Stimulated activated naive CD8-positive, alpha-beta T cell treated with anti-CD3 and anti-CD28 coated beads, Interleukin-15, amount 100 ng/mL, for 72 hours (primary cell): ENCODE data around the gene SMAD6.
"Not testable (repeated sequence)": the region's sequence is repeated elsewhere in the genome, so short reads cannot be mapped to it uniquely, and the experiment has no call there.

ENCODE experiments used
- ATAC-seq: fragments of 150-1000 bp; cut with Tn5 transposase; 2 replicates; pipeline ENCODE4 v1.10.0; 2021; ENCODE audit warnings: mild to moderate bottlenecking, moderate library complexity
- DNase-seq, 2 donors: peaks; one replicate each; pipeline ENCODE4 v3.0.0; 2021 to 2022
- H3K27ac Mint-ChIP-seq, 2 donors: one replicate each; pipeline ENCODE4 v1.8.0; 2022; ENCODE audit warnings: mild to moderate bottlenecking in 2 of 2, mixed read lengths in 2 of 2, moderate library complexity in 2 of 2
- H3K27me3 Mint-ChIP-seq: one replicate; pipeline ENCODE4 v1.8.0; 2022; ENCODE audit warnings: mixed read lengths
- H3K4me1 Mint-ChIP-seq: one replicate; pipeline ENCODE4 v1.8.0; 2022; ENCODE audit warnings: mild to moderate bottlenecking, mixed read lengths
- H3K4me3 Mint-ChIP-seq, 2 donors: one replicate each; pipeline ENCODE4 v1.8.0; 2022; ENCODE audit warnings: mild to moderate bottlenecking in 2 of 2, mixed read lengths in 2 of 2, moderate library complexity in 1 of 2
- H3K9me3 Mint-ChIP-seq, 2 donors: one replicate each; pipeline ENCODE4 v1.8.0; 2022; ENCODE audit warnings: mixed read lengths in 2 of 2

The SMAD6 gene

GRCh38 chr15:66747886-66748707, 46.1 kb downstream of the SMAD6 start:
- H3K4me3 Mint-ChIP-seq = no peak overlapping the region
- H3K9me3 Mint-ChIP-seq = no peaks in the 10 kb centered on the region
- no peak for DNase-seq
- H3K27me3 Mint-ChIP-seq = no peaks in the 10 kb centered on the region
- peaks cover 21% of the 10 kb centered on the region for H3K4me1 Mint-ChIP-seq
- ATAC-seq = no peak
- H3K27ac Mint-ChIP-seq = peak overlapping the region in 1 of 2 donors; percentile 60

- H3K27ac Mint-ChIP-seq = no peak overlapping the region
- no peaks in the 10 kb centered on the region for H3K9me3 Mint-ChIP-seq
- ATAC-seq (no peak), DNase-seq (no peak)
- peaks cover 26% of the 10 kb centered on the region for H3K4me1 Mint-ChIP-seq
- H3K27me3 Mint-ChIP-seq = no peaks in the 10 kb centered on the region
- H3K4me3 Mint-ChIP-seq = no peak overlapping the region
Observed at GRCh38 chr15:66748708-66749035, 46.6 kb downstream of the SMAD6 start.

GRCh38 chr15:66749841-66750575, 48.0 kb downstream of the SMAD6 start:
- Mint-ChIP-seq H3K4me3 (no peak overlapping the region), H3K4me1 (peaks cover 32% of the 10 kb centered on the region), H3K9me3 (peaks cover under 1 to 11% of the 10 kb centered on the region in 2 donors), H3K27me3 (peaks cover 1% of the 10 kb centered on the region), H3K27ac (no peak overlapping the region)
- ATAC-seq = no peak
- no peak for DNase-seq

GRCh38 chr15:66750609-66751008, 48.6 kb downstream of the SMAD6 start:
- DNase-seq (no peak), ATAC-seq (no peak)
- H3K27me3 Mint-ChIP-seq = peaks cover 6% of the 10 kb centered on the region
- H3K9me3 Mint-ChIP-seq = peaks cover 5 to 17% of the 10 kb centered on the region in 2 donors
- peaks cover 27% of the 10 kb centered on the region for H3K4me1 Mint-ChIP-seq
- H3K27ac Mint-ChIP-seq = no peak overlapping the region
- no peak overlapping the region for H3K4me3 Mint-ChIP-seq

GRCh38 chr15:66751579-66751978, 49.5 kb downstream of the SMAD6 start:
- DNase-seq = no peak
- Mint-ChIP-seq H3K9me3 (peaks cover 5 to 17% of the 10 kb centered on the region in 2 donors), H3K27me3 (peaks cover 6% of the 10 kb centered on the region), H3K4me1 (peaks cover 27% of the 10 kb centered on the region), H3K27ac (no peak overlapping the region), H3K4me3 (no peak overlapping the region)
- peak; percentile 57 for ATAC-seq

GRCh38 chr15:66752078-66752477, 50.0 kb downstream of the SMAD6 start:
- Mint-ChIP-seq H3K4me1 (peaks cover 27% of the 10 kb centered on the region), H3K27me3 (peaks cover 6% of the 10 kb centered on the region), H3K27ac (peak overlapping the region in 1 of 2 donors; percentile 61), H3K4me3 (no peak overlapping the region), H3K9me3 (peaks cover 5 to 17% of the 10 kb centered on the region in 2 donors)
- ATAC-seq (no peak), DNase-seq (no peak)

GRCh38 chr15:66753687-66754377, 51.8 kb downstream of the SMAD6 start:
- H3K27me3 Mint-ChIP-seq = peaks cover 6% of the 10 kb centered on the region
- no peak overlapping the region for H3K4me3 Mint-ChIP-seq
- no peak overlapping the region for H3K27ac Mint-ChIP-seq
- peaks cover 27% of the 10 kb centered on the region for H3K4me1 Mint-ChIP-seq
- no peak for ATAC-seq
- no peak for DNase-seq
- peaks cover 5 to 17% of the 10 kb centered on the region in 2 donors for H3K9me3 Mint-ChIP-seq

- Mint-ChIP-seq H3K27ac (no peak overlapping the region), H3K9me3 (peaks cover 5 to 17% of the 10 kb centered on the region in 2 donors), H3K27me3 (peaks cover 6% of the 10 kb centered on the region), H3K4me1 (peaks cover 27% of the 10 kb centered on the region), H3K4me3 (no peak overlapping the region)
- no peak for ATAC-seq
- no peak for DNase-seq
Observed at GRCh38 chr15:66754789-66755188, 52.8 kb downstream of the SMAD6 start.

GRCh38 chr15:66755298-66756068, 53.4 kb downstream of the SMAD6 start:
- Mint-ChIP-seq H3K27me3 (peaks cover 11% of the 10 kb centered on the region), H3K4me3 (no peak overlapping the region), H3K4me1 (peaks cover 27% of the 10 kb centered on the region), H3K27ac (no peak overlapping the region), H3K9me3 (peaks cover 5 to 17% of the 10 kb centered on the region in 2 donors)
- ATAC-seq = no peak
- DNase-seq = no peak

GRCh38 chr15:66756295-66756694, 54.3 kb downstream of the SMAD6 start:
- H3K27me3 Mint-ChIP-seq = peaks cover 19% of the 10 kb centered on the region
- H3K9me3 Mint-ChIP-seq = peaks cover 5 to 17% of the 10 kb centered on the region in 2 donors
- H3K27ac Mint-ChIP-seq = no peak overlapping the region
- ATAC-seq (no peak), DNase-seq (no peak)
- no peak overlapping the region for H3K4me3 Mint-ChIP-seq
- peaks cover 23% of the 10 kb centered on the region for H3K4me1 Mint-ChIP-seq

GRCh38 chr15:66757030-66757429, 55.0 kb downstream of the SMAD6 start:
- no peak for ATAC-seq
- Mint-ChIP-seq H3K27ac (no peak overlapping the region), H3K4me1 (peaks cover 16% of the 10 kb centered on the region), H3K9me3 (peaks cover 5 to 17% of the 10 kb centered on the region in 2 donors), H3K27me3 (peaks cover 25% of the 10 kb centered on the region), H3K4me3 (no peak overlapping the region)
- no peak for DNase-seq

- H3K27me3 Mint-ChIP-seq = peaks cover 30% of the 10 kb centered on the region
- no peak for ATAC-seq
- H3K4me3 Mint-ChIP-seq = no peak overlapping the region
- no peak for DNase-seq
- peaks cover 5 to 17% of the 10 kb centered on the region in 2 donors for H3K9me3 Mint-ChIP-seq
- peak overlapping the region in 1 of 2 donors; percentile 48 for H3K27ac Mint-ChIP-seq
- H3K4me1 Mint-ChIP-seq = peaks cover 11% of the 10 kb centered on the region
Observed at GRCh38 chr15:66757521-66757920, 55.5 kb downstream of the SMAD6 start.

- peaks cover 5 to 17% of the 10 kb centered on the region in 2 donors for H3K9me3 Mint-ChIP-seq
- not testable (repeated sequence) for ATAC-seq, DNase-seq, H3K27ac Mint-ChIP-seq, H3K4me3 Mint-ChIP-seq
- H3K4me1 Mint-ChIP-seq = peaks cover 11% of the 10 kb centered on the region
- H3K27me3 Mint-ChIP-seq = peaks cover 37% of the 10 kb centered on the region
Observed at GRCh38 chr15:66758217-66758616, 56.2 kb downstream of the SMAD6 start.

- ATAC-seq (no peak), DNase-seq (no peak)
- peaks cover 43% of the 10 kb centered on the region for H3K27me3 Mint-ChIP-seq
- no peak overlapping the region for H3K27ac Mint-ChIP-seq
- H3K9me3 Mint-ChIP-seq = peaks cover 5 to 17% of the 10 kb centered on the region in 2 donors
- no peak overlapping the region for H3K4me3 Mint-ChIP-seq
- H3K4me1 Mint-ChIP-seq = peaks cover 5% of the 10 kb centered on the region
Observed at GRCh38 chr15:66758844-66759243, 56.8 kb downstream of the SMAD6 start.
